GM12878 (cell line): ENCODE data around the gene TBC1D5. TPM values are rescaled to one million over a fixed set of nuclear protein-coding genes. Genes with fewer than 3 reads are reported as not detected.

ENCODE experiments used
- ATAC-seq: fragments of 200-7000 bp; cut with Tn5 transposase; 3 replicates; pipeline ENCODE4 v1.9.1; 2020; ENCODE audit warnings: mild to moderate bottlenecking, moderate library complexity
- BruUV-seq: library from RNA; stranded (reverse); fragments of 400-500 nt; replicated peaks from 2 replicates; lab custom pipeline; 2021; lab: Mats Ljungman, UMichigan
- CTCF ChIA-PET: fragments of 300-600 bp; sonication (Branson Sonifier 250); formaldehyde crosslinking; extraction: SDS; loops from one replicate; lab custom pipeline; 2021; ENCODE audit warnings: inconsistent platforms; lab: Yijun Ruan, JAX
- POLR2A ChIA-PET: fragments of 350-600 bp; formaldehyde crosslinking; extraction: SDS; loops from one replicate; lab custom pipeline; 2021; ENCODE audit warnings: inconsistent platforms; lab: Charles Lee
- RAD21 ChIA-PET: fragments of 300-600 bp; sonication (Branson Sonifier 250); formaldehyde crosslinking; loops from one replicate; lab custom pipeline; 2023; ENCODE audit warnings: antibody characterized with exemption; ENCODE audit not compliant: unreplicated experiment; lab: Charles Lee
- SMC1A ChIA-PET: fragments of 300-600 bp; sonication (Branson Sonifier 250); formaldehyde crosslinking; loops from one replicate; lab custom pipeline; 2023; ENCODE audit not compliant: unreplicated experiment, uncharacterized antibody; lab: Charles Lee
- DNase-seq: peaks from one replicate; pipeline ENCODE4 v3.0.0-alpha.2; 2011; ENCODE audit warnings: low read depth, low spot score
- FAIRE-seq: peaks from 3 replicates; lab custom pipeline; 2011; peaks lifted over from hg19 to GRCh38; lab: Jason Lieb, UNC
- H2AFZ ChIP-seq: 2 replicates; pipeline ENCODE4 v1.6.0; 2011; ENCODE audit warnings: low read depth, low read length, control low read depth; ENCODE audit not compliant: control insufficient read depth
- H3K27ac ChIP-seq: 2 replicates; pipeline ENCODE4 v1.5.1; 2011; ENCODE audit warnings: control low read depth; ENCODE audit not compliant: control insufficient read depth, insufficient read depth
- H3K27me3 ChIP-seq, 2 experiments: replicated peaks in 1 of 2; 2 replicates each; pipeline versions ENCODE4 v1.6.0 to v1.6.1; 2011; ENCODE audit warnings: low read length in 1 of 2; ENCODE audit not compliant: control insufficient read depth in 2 of 2, insufficient read depth in 2 of 2
- H3K36me3 ChIP-seq, 2 experiments: 2 replicates each; pipeline ENCODE4 v1.5.1; 2011; ENCODE audit warnings: low read length in 1 of 2; ENCODE audit not compliant: control insufficient read depth in 2 of 2, insufficient read depth in 2 of 2
- H3K4me1 ChIP-seq: 2 replicates; pipeline ENCODE4 v1.6.1; 2011; ENCODE audit warnings: mild to moderate bottlenecking, low read length, moderate library complexity, mixed read lengths; ENCODE audit not compliant: control insufficient read depth, insufficient read depth
- H3K4me2 ChIP-seq: 2 replicates; pipeline ENCODE4 v1.6.0; 2011; ENCODE audit warnings: control low read depth; ENCODE audit not compliant: control insufficient read depth, insufficient read depth
- H3K4me3 ChIP-seq: fragments of 200-600 bp; sonication (generic); 2 replicates; pipeline ENCODE4 v1.5.1; 2016
- H3K79me2 ChIP-seq: 2 replicates; pipeline ENCODE4 v1.6.0; 2011; ENCODE audit warnings: low read length; ENCODE audit not compliant: control insufficient read depth, insufficient read depth
- H3K9ac ChIP-seq: 2 replicates; pipeline ENCODE4 v1.8.0; 2011; ENCODE audit warnings: low read length, control low read depth, mixed read lengths; ENCODE audit not compliant: control insufficient read depth, insufficient read depth
- H3K9me3 ChIP-seq: replicated peaks from 3 replicates; pipeline ENCODE4 v1.5.1; 2011; ENCODE audit warnings: mild to moderate bottlenecking, low read length; ENCODE audit not compliant: control insufficient read depth, insufficient read depth
- H4K20me1 ChIP-seq: 2 replicates; pipeline ENCODE4 v1.6.0; 2011; ENCODE audit not compliant: control insufficient read depth, insufficient read depth
- CEBPZ ChIP-seq: fragments of 150-350 bp; IDR thresholded peaks from 2 replicates; pipeline ENCODE4 v1.6.1; 2016; ENCODE audit warnings: low read depth, low read length
- EED ChIP-seq: sonication (generic); IDR thresholded peaks from 2 replicates; pipeline ENCODE4 v1.6.1; 2016; ENCODE audit warnings: antibody characterized with exemption, low read depth
- FOXM1 ChIP-seq: IDR thresholded peaks from 2 replicates; pipeline ENCODE4 v1.6.1; 2012; ENCODE audit warnings: low read depth, mild to moderate bottlenecking, inconsistent platforms, low read length, moderate library complexity
- GABPA ChIP-seq: IDR thresholded peaks from 2 replicates; pipeline ENCODE4 v1.6.1; 2014; ENCODE audit warnings: antibody characterized with exemption, low read depth, mild to moderate bottlenecking, inconsistent platforms
- GATAD2B ChIP-seq: fragments of 450-650 bp; conservative IDR thresholded peaks from 2 replicates; pipeline ENCODE4 v1.6.1; 2017; ENCODE audit warnings: low read depth, mild to moderate bottlenecking, moderate library complexity
- HCFC1 ChIP-seq: fragments of 150-350 bp; IDR thresholded peaks from 2 replicates; pipeline ENCODE4 v1.6.1; 2014; ENCODE audit warnings: low read length
- JUNB ChIP-seq: IDR thresholded peaks from 2 replicates; pipeline ENCODE4 v1.6.1; 2016; ENCODE audit warnings: antibody characterized with exemption, mild to moderate bottlenecking
- MTA2 ChIP-seq: fragments of 450-650 bp; IDR thresholded peaks from 2 replicates; pipeline ENCODE4 v1.6.1; 2016; ENCODE audit warnings: low read depth, mild to moderate bottlenecking, moderate library complexity
- NFXL1 ChIP-seq: fragments of 450-650 bp; IDR thresholded peaks from 2 replicates; pipeline ENCODE4 v1.6.1; 2017; ENCODE audit warnings: antibody characterized with exemption, mild to moderate bottlenecking, borderline replicate concordance
- RB1 ChIP-seq: fragments of 450-650 bp; formaldehyde crosslinking; IDR thresholded peaks from 2 replicates; pipeline ENCODE4 v1.6.1; 2017; ENCODE audit warnings: mild to moderate bottlenecking, borderline replicate concordance
- SP1 ChIP-seq: IDR thresholded peaks from one replicate; pipeline ENCODE4 v1.6.1; 2011; ENCODE audit warnings: low read depth, low read length
- SUZ12 ChIP-seq: fragments of 200-600 bp; sonication (generic); IDR thresholded peaks from one replicate; pipeline ENCODE4 v1.6.1; 2018; ENCODE audit warnings: antibody characterized with exemption, mild to moderate bottlenecking; ENCODE audit not compliant: unreplicated experiment
- TCF12 ChIP-seq: IDR thresholded peaks from 2 replicates; pipeline ENCODE4 v1.6.1; 2011; ENCODE audit warnings: low read depth, mild to moderate bottlenecking, low read length
- ZZZ3 ChIP-seq: IDR thresholded peaks from 2 replicates; pipeline ENCODE4 v1.6.1; 2011; ENCODE audit warnings: low read depth; ENCODE audit not compliant: control insufficient read depth, insufficient read length
- WGBS: methylation state at CpG from one replicate; pipeline ENCODE4 v1.1.6; 2016; ENCODE audit warnings: low lambda C conversion rate; ENCODE audit not compliant: insufficient replicate concordance, insufficient coverage; ENCODE audit errors: missing lambda C conversion rate; 5-methylcytosine and 5-hydroxymethylcytosine counted together
- in situ Hi-C: fragments of 300-500 bp; cut with MboI; formaldehyde crosslinking; loops from 9 replicates; pipeline ENCODE4 v1.14.3; 2018; ENCODE audit warnings: mixed read lengths
- intact Hi-C: fragments of 100-400 bp; cut with micrococcal nuclease; formaldehyde crosslinking; loops from one replicate; pipeline ENCODE4 v1.14.2; 2022; ENCODE audit not compliant: unreplicated experiment
- polyA plus RNA-seq, 11 experiments: library from polyadenylated mRNA; depleted of rRNA in 4 of 11; unstranded in 6 of 11; stranded (reverse) in 5 of 11; fragments of >200 nt; fragmentation: Nextera tagmentation in 4 of 11; fragmentation: Illumina TruSeq in 1 of 11; extraction: Ambion mirVana in 4 of 11; extraction: Trizol in 1 of 11; gene quantifications; 1 replicate in 1 of 11; 2 replicates in 10 of 11; pipeline versions ENCODE4 v1.2.1 to v1.2.3, GENCODE V29; 2011 to 2016; ENCODE audit warnings: inconsistent platforms in 2 of 11, missing spikeins in 2 of 11, low read depth in 1 of 11
- total RNA-seq, 4 experiments: library from RNA; depleted of rRNA in 3 of 4; stranded (reverse); fragments of >200 nt in 3 of 4; fragmentation: Illumina TruSeq in 1 of 4; extraction: Trizol in 1 of 4; gene quantifications; 2 replicates each; pipeline versions ENCODE4 v1.2.1 to v1.2.3, GENCODE V29; 2013 to 2021
- TF ChIP-seq, protein P1 (sequence below): IDR thresholded peaks from 2 replicates; pipeline ENCODE4 v1.6.1; 2012; ENCODE audit warnings: low read depth, low read length, improper control_type of control experiment
- TF ChIP-seq, protein P2 (sequence below): IDR thresholded peaks from 2 replicates; pipeline ENCODE4 v1.6.1; 2012; ENCODE audit warnings: low read depth, low read length, improper control_type of control experiment
- TF ChIP-seq, protein P3 (sequence below): fragments of 450-650 bp; IDR thresholded peaks from 2 replicates; pipeline ENCODE4 v1.6.1; 2016; ENCODE audit warnings: mild to moderate bottlenecking, moderate library complexity, borderline replicate concordance

The TBC1D5 gene
- total and polyA plus RNA-seq, 10 of the 15 experiments (the other 5 are each of a cell fraction or from before 2014, with no cell fraction given), result 5.5 to 61.0 (median 43.8) TPM

- no TSS peak for BruUV-seq
- in situ Hi-C loops, result no loop called here
- H3K36me3 ChIP-seq, result no peaks in the 10 kb centered on the region; a peak in 1 of 4 replicates
- POLR2A ChIA-PET, result interaction anchor here (0.6 kb wide), 1 partner anchor 18 kb away, joined by 4 read pairs; no protein-coding TSS in a partner anchor
- no peaks in the 10 kb centered on the region for H4K20me1 ChIP-seq
- H3K27me3 ChIP-seq, result no peaks in the 10 kb centered on the region
- SMC1A ChIA-PET, result interaction anchor here (1.1 kb wide), 1 partner anchor 59 kb away, joined by 3 read pairs; no protein-coding TSS in a partner anchor
- no peak overlapping the region for H3K27ac ChIP-seq
- H3K4me3 ChIP-seq, result no peak overlapping the region
- CTCF ChIA-PET, result interaction anchor here (1.1 to 1.6 kb wide), 2 partner anchors 11 to 16 kb away, joined by 3 read pairs; no protein-coding TSS in a partner anchor
- RAD21 ChIA-PET, result no interaction called here
- DNase-seq (no peak), FAIRE-seq (no peak), ATAC-seq (no peak)
- H3K9me3 ChIP-seq, result no peaks in the 10 kb centered on the region
- 95% methylated on average over 1 of the region's 1 CpG for WGBS
- H2AFZ ChIP-seq, result no peak overlapping the region
- intact Hi-C loops, result no loop called here
- H3K4me2 ChIP-seq, result no peak overlapping the region
- H3K9ac ChIP-seq, result no peak overlapping the region
- H3K79me2 ChIP-seq, result no peaks in the 10 kb centered on the region
- H3K4me1 ChIP-seq, result no peaks in the 10 kb centered on the region
- TF ChIP-seq JUNB (no peak), CEBPZ (no peak), SP1 (no peak), RB1 (no peak), EED (no peak), GABPA (no peak), GATAD2B (no peak), SUZ12 (no peak), TCF12 (no peak), FOXM1 (no peak), ZZZ3 (no peak), NFXL1 (no peak), HCFC1 (no peak), MTA2 (no peak)
- TF ChIP-seq, protein P1, sequence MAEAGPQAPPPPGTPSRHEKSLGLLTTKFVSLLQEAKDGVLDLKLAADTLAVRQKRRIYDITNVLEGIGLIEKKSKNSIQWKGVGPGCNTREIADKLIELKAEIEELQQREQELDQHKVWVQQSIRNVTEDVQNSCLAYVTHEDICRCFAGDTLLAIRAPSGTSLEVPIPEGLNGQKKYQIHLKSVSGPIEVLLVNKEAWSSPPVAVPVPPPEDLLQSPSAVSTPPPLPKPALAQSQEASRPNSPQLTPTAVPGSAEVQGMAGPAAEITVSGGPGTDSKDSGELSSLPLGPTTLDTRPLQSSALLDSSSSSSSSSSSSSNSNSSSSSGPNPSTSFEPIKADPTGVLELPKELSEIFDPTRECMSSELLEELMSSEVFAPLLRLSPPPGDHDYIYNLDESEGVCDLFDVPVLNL, result no peak
- TF ChIP-seq, protein P2, sequence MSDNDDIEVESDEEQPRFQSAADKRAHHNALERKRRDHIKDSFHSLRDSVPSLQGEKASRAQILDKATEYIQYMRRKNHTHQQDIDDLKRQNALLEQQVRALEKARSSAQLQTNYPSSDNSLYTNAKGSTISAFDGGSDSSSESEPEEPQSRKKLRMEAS, result no peak
- TF ChIP-seq, protein P3, sequence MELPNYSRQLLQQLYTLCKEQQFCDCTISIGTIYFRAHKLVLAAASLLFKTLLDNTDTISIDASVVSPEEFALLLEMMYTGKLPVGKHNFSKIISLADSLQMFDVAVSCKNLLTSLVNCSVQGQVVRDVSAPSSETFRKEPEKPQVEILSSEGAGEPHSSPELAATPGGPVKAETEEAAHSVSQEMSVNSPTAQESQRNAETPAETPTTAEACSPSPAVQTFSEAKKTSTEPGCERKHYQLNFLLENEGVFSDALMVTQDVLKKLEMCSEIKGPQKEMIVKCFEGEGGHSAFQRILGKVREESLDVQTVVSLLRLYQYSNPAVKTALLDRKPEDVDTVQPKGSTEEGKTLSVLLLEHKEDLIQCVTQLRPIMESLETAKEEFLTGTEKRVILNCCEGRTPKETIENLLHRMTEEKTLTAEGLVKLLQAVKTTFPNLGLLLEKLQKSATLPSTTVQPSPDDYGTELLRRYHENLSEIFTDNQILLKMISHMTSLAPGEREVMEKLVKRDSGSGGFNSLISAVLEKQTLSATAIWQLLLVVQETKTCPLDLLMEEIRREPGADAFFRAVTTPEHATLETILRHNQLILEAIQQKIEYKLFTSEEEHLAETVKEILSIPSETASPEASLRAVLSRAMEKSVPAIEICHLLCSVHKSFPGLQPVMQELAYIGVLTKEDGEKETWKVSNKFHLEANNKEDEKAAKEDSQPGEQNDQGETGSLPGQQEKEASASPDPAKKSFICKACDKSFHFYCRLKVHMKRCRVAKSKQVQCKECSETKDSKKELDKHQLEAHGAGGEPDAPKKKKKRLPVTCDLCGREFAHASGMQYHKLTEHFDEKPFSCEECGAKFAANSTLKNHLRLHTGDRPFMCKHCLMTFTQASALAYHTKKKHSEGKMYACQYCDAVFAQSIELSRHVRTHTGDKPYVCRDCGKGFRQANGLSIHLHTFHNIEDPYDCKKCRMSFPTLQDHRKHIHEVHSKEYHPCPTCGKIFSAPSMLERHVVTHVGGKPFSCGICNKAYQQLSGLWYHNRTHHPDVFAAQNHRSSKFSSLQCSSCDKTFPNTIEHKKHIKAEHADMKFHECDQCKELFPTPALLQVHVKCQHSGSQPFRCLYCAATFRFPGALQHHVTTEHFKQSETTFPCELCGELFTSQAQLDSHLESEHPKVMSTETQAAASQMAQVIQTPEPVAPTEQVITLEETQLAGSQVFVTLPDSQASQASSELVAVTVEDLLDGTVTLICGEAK, result no peak
Measured at GRCh38 chr3:17355591-17355990, 386.8 kb downstream of the TBC1D5 start.
